ENCODE measurements around the gene CPNE5. TPM values are rescaled to one million over a fixed set of nuclear protein-coding genes. Genes with fewer than 3 reads are reported as not detected.

Gene CPNE5
- total and polyA plus RNA-seq, 2 donors, result 0.57 to 3.4 TPM

GRCh38 chr6:36758516-36759147 is 80.6 kb downstream of the CPNE5 start:
- H3K36me3 ChIP-seq (ENCODE audit: control insufficient read depth in 2 of 2, insufficient read depth in 2 of 2, low read length in 1 of 2), result no peaks in the 10 kb centered on the region
- no peak for DNase-seq (ENCODE audit: low read depth in 6 of 9, low spot score in 9 of 9)
- H3K4me3 ChIP-seq (ENCODE audit: low read length in 2 of 2), result no peak overlapping the region
- no peaks in the 10 kb centered on the region for H3K27me3 ChIP-seq (ENCODE audit: control insufficient read depth in 2 of 2, insufficient read depth in 1 of 2, low read length in 1 of 2)
- H3K27ac ChIP-seq (ENCODE audit: low read depth in 1 of 2, low read length in 1 of 2), result no peak overlapping the region
- H3K4me1 ChIP-seq (ENCODE audit: control insufficient read depth in 2 of 2, insufficient read depth in 2 of 2, low read length in 2 of 2), result peaks cover 0 to 34% of the 10 kb centered on the region in 2 donors
- WGBS, result 89% methylated on average over 15 of the region's 15 CpGs
- H3K9me3 ChIP-seq (ENCODE audit: control insufficient read depth in 2 of 2, insufficient read depth in 1 of 2, low read length in 1 of 2), result no peaks in the 10 kb centered on the region

DNA sequence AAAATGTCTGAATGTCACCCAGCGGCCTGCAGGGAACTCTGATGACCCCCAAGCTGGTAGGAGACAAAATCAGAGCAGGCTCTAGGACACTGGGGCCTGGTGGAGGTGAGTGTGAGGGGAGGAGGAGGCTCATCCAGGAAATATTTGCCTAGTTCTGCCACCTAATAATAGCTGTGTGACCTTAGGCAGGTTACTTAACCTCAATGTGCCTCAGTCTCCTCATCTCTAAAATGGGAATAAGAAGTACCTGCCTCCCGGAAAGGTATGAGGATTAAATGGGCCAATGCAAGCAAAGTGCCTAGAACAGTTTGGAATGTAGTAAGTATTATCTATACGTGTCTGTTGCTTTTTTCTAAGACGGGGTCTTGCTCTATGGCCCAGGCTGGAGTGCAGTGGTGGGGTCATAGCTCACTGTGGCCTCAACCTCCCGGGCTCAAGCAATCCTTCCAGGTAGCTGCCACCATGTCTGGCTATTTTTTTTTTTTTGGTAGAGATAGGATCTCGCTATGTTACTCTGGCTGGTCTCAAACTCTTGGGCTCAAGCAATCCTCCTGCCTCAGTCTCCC is 81.2 kb downstream of the CPNE5 start:
- no peak for DNase-seq (ENCODE audit: low read depth in 6 of 9, low spot score in 9 of 9)
- 79% methylated on average over 6 of the region's 6 CpGs for WGBS
- H3K9me3 ChIP-seq (ENCODE audit: control insufficient read depth in 2 of 2, insufficient read depth in 1 of 2, low read length in 1 of 2), result no peaks in the 10 kb centered on the region
- peaks cover 0 to 34% of the 10 kb centered on the region in 2 donors for H3K4me1 ChIP-seq (ENCODE audit: control insufficient read depth in 2 of 2, insufficient read depth in 2 of 2, low read length in 2 of 2)
- no peaks in the 10 kb centered on the region for H3K27me3 ChIP-seq (ENCODE audit: control insufficient read depth in 2 of 2, insufficient read depth in 1 of 2, low read length in 1 of 2)
- H3K36me3 ChIP-seq (ENCODE audit: control insufficient read depth in 2 of 2, insufficient read depth in 2 of 2, low read length in 1 of 2), result no peaks in the 10 kb centered on the region
- no peak overlapping the region for H3K4me3 ChIP-seq (ENCODE audit: low read length in 2 of 2)
- H3K27ac ChIP-seq (ENCODE audit: low read depth in 1 of 2, low read length in 1 of 2), result no peak overlapping the region

DNA sequence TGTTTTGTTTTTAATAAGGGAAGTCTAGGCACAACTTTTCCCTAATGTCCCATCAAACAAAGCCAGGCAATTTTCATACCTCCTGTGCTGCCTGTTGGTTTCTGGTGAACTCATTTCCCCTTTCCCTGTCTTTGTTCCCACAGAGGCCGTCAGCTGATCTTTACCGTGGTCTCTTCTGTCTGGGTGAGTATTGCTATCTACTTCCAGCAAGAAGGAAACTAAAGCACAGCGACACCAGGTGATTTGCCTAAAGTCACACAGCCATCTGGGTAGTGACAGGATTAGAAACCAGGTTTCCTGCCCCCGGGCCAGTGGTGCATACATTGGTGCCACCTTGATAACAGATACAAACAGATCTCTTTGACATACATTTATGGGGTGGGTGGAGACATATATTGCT is 82.0 kb downstream of the CPNE5 start:
- Histone ChIP-seq H3K36me3 (ENCODE audit: control insufficient read depth in 2 of 2, insufficient read depth in 2 of 2, low read length in 1 of 2) (no peaks in the 10 kb centered on the region), H3K4me3 (ENCODE audit: low read length in 2 of 2) (no peak overlapping the region), H3K27me3 (ENCODE audit: control insufficient read depth in 2 of 2, insufficient read depth in 1 of 2, low read length in 1 of 2) (no peaks in the 10 kb centered on the region), H3K4me1 (ENCODE audit: control insufficient read depth in 2 of 2, insufficient read depth in 2 of 2, low read length in 2 of 2) (peaks cover 0 to 39% of the 10 kb centered on the region in 2 donors), H3K9me3 (ENCODE audit: control insufficient read depth in 2 of 2, insufficient read depth in 1 of 2, low read length in 1 of 2) (no peaks in the 10 kb centered on the region), H3K27ac (ENCODE audit: low read depth in 1 of 2, low read length in 1 of 2) (no peak overlapping the region)
- WGBS, result 60% methylated on average over 4 of the region's 4 CpGs
- DNase-seq (ENCODE audit: low read depth in 6 of 9, low spot score in 9 of 9), result no peak

GRCh38 chr6:36756786-36757185 is 82.5 kb downstream of the CPNE5 start:
- DNase-seq (ENCODE audit: low read depth in 6 of 9, low spot score in 9 of 9), result no peak
- Histone ChIP-seq H3K9me3 (ENCODE audit: control insufficient read depth in 2 of 2, insufficient read depth in 1 of 2, low read length in 1 of 2) (no peaks in the 10 kb centered on the region), H3K4me1 (ENCODE audit: control insufficient read depth in 2 of 2, insufficient read depth in 2 of 2, low read length in 2 of 2) (peaks cover 0 to 39% of the 10 kb centered on the region in 2 donors), H3K27me3 (ENCODE audit: control insufficient read depth in 2 of 2, insufficient read depth in 1 of 2, low read length in 1 of 2) (no peaks in the 10 kb centered on the region), H3K27ac (ENCODE audit: low read depth in 1 of 2, low read length in 1 of 2) (no peak overlapping the region), H3K36me3 (ENCODE audit: control insufficient read depth in 2 of 2, insufficient read depth in 2 of 2, low read length in 1 of 2) (no peaks in the 10 kb centered on the region), H3K4me3 (ENCODE audit: low read length in 2 of 2) (no peak overlapping the region)
- WGBS, result 91% methylated on average over 8 of the region's 8 CpGs

GRCh38 chr6:36755435-36756348 is 83.6 kb downstream of the CPNE5 start:
- no peaks in the 10 kb centered on the region for H3K9me3 ChIP-seq (ENCODE audit: control insufficient read depth in 2 of 2, insufficient read depth in 1 of 2, low read length in 1 of 2)
- no peaks in the 10 kb centered on the region for H3K36me3 ChIP-seq (ENCODE audit: control insufficient read depth in 2 of 2, insufficient read depth in 2 of 2, low read length in 1 of 2)
- peaks cover 0 to 39% of the 10 kb centered on the region in 2 donors for H3K4me1 ChIP-seq (ENCODE audit: control insufficient read depth in 2 of 2, insufficient read depth in 2 of 2, low read length in 2 of 2)
- no peak overlapping the region for H3K27ac ChIP-seq (ENCODE audit: low read depth in 1 of 2, low read length in 1 of 2)
- no peaks in the 10 kb centered on the region for H3K27me3 ChIP-seq (ENCODE audit: control insufficient read depth in 2 of 2, insufficient read depth in 1 of 2, low read length in 1 of 2)
- DNase-seq (ENCODE audit: low read depth in 6 of 9, low spot score in 9 of 9), result peak in 2 of 9 donors; percentile 17 to 45
- no peak overlapping the region for H3K4me3 ChIP-seq (ENCODE audit: low read length in 2 of 2)
- 84% methylated on average over 19 of the region's 19 CpGs for WGBS

DNA sequence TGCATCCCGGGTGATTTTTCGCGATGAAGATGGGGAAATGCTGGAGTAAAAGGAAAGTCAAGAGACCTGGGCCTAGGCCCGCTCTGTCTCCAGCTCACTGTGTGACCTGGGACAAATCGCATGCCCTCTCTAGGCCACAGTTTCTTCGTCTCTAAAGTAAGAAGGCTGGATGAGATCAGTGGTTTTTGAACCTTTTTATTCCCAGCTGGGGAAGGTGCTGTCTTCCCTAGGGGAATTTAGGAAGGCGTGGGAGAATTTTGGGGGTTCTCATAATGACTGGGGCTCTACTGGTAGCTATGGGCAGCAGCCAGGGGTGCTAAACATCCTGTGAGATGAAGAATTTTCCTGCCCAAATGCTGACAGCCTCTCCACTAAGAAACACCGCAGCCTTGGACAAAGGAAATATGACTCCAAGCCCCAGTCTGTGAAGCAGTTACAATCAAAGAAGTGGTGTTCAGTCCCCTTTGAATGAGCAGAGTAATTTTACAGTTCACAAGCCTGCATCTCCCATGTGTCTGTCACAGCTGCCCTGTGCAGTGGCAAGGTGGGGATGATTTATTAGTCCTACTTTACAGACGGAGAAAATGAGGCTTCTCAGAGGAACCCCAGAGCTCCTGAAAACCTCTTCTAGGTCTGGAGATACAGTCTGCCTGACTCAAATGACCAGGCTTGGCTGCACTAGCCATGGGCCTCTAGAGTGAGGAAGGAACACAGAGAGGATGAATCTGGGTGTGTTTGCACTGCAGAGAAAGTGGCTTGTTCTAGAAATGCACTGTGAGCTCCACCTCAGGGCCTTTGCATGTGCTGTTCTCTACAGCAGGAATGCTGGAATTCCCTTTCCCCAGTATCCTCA is 84.4 kb downstream of the CPNE5 start:
- Histone ChIP-seq H3K9me3 (ENCODE audit: control insufficient read depth in 2 of 2, insufficient read depth in 1 of 2, low read length in 1 of 2) (peaks cover 0 to 6% of the 10 kb centered on the region in 2 donors), H3K4me1 (ENCODE audit: control insufficient read depth in 2 of 2, insufficient read depth in 2 of 2, low read length in 2 of 2) (peaks cover 0 to 39% of the 10 kb centered on the region in 2 donors), H3K27ac (ENCODE audit: low read depth in 1 of 2, low read length in 1 of 2) (no peak overlapping the region), H3K36me3 (ENCODE audit: control insufficient read depth in 2 of 2, insufficient read depth in 2 of 2, low read length in 1 of 2) (no peaks in the 10 kb centered on the region), H3K4me3 (ENCODE audit: low read length in 2 of 2) (no peak overlapping the region), H3K27me3 (ENCODE audit: control insufficient read depth in 2 of 2, insufficient read depth in 1 of 2, low read length in 1 of 2) (no peaks in the 10 kb centered on the region)
- no peak for DNase-seq (ENCODE audit: low read depth in 6 of 9, low spot score in 9 of 9)
- WGBS, result 94% methylated on average over 9 of the region's 9 CpGs

GRCh38 chr6:36753671-36754405 is 85.4 kb downstream of the CPNE5 start:
- Histone ChIP-seq H3K9me3 (ENCODE audit: control insufficient read depth in 2 of 2, insufficient read depth in 1 of 2, low read length in 1 of 2) (peaks cover under 1 to 7% of the 10 kb centered on the region in 2 donors), H3K27ac (ENCODE audit: low read depth in 1 of 2, low read length in 1 of 2) (no peak overlapping the region), H3K4me1 (ENCODE audit: control insufficient read depth in 2 of 2, insufficient read depth in 2 of 2, low read length in 2 of 2) (peaks cover 0 to 35% of the 10 kb centered on the region in 2 donors), H3K4me3 (ENCODE audit: low read length in 2 of 2) (no peak overlapping the region), H3K36me3 (ENCODE audit: control insufficient read depth in 2 of 2, insufficient read depth in 2 of 2, low read length in 1 of 2) (no peaks in the 10 kb centered on the region), H3K27me3 (ENCODE audit: control insufficient read depth in 2 of 2, insufficient read depth in 1 of 2, low read length in 1 of 2) (no peaks in the 10 kb centered on the region)
- 94% methylated on average over 7 of the region's 7 CpGs for WGBS
- no peak for DNase-seq (ENCODE audit: low read depth in 6 of 9, low spot score in 9 of 9)

DNA sequence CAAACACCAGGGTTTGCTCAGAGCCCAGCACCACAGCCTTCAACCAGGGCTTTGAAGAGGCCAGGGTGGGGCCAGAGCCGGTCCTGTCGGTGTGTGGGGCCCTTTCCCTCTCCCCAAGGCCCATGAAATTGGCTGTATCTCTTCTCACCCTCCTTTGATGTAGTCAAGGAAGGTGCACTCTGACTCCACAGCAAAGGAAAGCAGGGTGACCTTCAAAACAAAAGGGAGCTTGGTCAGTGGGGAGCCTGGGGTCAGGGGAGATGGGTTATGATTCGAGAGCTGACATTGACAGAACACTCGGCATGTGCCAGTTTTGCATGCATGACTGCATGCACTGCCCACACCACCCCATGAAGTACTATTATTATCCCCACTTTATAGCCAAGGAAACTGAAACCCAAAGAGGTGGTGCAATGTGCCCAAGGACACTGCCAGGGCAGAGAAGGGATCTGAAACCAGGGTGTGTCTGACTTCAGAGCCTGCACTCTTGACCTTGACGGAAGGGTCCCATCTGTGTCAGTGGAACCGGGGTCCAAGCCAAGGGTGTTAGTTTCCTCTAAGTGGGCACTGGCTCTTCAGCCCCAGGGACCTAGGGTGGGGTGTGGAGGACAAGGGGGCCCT is 86.2 kb downstream of the CPNE5 start:
- Histone ChIP-seq H3K36me3 (ENCODE audit: control insufficient read depth in 2 of 2, insufficient read depth in 2 of 2, low read length in 1 of 2) (no peaks in the 10 kb centered on the region), H3K27ac (ENCODE audit: low read depth in 1 of 2, low read length in 1 of 2) (no peak overlapping the region), H3K27me3 (ENCODE audit: control insufficient read depth in 2 of 2, insufficient read depth in 1 of 2, low read length in 1 of 2) (no peaks in the 10 kb centered on the region), H3K4me1 (ENCODE audit: control insufficient read depth in 2 of 2, insufficient read depth in 2 of 2, low read length in 2 of 2) (peaks cover 0 to 35% of the 10 kb centered on the region in 2 donors), H3K4me3 (ENCODE audit: low read length in 2 of 2) (no peak overlapping the region), H3K9me3 (ENCODE audit: control insufficient read depth in 2 of 2, insufficient read depth in 1 of 2, low read length in 1 of 2) (peaks cover 2 to 7% of the 10 kb centered on the region in 2 donors)
- DNase-seq (ENCODE audit: low read depth in 6 of 9, low spot score in 9 of 9), result no peak
- 93% methylated on average over 6 of the region's 6 CpGs for WGBS

Data from thymus (tissue), 11 donors.